ENCODE results near the gene GPR4.
"Not testable (repeated sequence)": the region's sequence is repeated elsewhere in the genome, so short reads cannot be mapped to it uniquely, and the experiment has no call there.

Gene GPR4

DNA sequence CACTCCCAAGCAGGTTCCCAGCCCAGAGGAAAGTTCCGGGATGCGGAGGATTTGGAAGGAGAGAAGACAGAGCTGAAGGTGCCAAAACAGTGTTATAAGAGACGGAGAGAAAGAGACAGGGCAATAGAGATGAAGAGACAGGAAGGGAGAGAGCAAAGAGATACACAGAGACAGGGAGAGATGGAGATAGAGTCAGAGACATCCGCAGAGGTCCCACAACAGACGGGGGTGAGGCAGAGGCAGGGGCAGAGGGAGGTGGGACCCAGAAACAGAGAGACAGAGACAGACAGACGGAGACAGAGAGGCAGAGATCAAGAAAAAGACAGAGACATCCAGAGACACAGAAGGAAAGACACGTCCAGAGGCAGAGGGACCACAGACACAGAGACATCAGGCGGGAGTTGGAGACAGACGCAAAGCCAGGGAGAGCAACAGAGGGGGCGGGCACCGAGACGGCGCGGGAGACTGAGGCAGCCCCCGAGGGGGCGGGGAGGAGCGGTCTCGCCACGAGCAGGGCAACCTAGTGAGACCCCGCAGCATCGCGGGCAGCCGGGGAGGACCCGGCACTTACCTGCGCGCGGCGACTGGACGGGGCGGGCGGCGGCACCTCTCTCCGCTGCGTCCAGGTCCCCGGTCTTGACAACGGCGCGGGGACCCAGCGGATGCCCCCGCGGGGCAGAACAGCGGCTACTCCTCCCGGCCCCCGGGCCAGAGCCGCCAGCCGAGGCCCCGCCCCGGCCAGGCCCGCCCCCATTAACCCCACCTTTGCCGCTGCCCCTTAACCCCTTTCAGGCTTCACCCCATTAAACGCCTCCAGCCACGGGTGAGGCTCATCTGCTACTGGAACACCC lies at the start of gene GPR4:
Gene GPR4 (minus strand): TSS at position 689 of the 851 bp plus-strand sequence. CDS start 10,346 bp downstream, outside the sequence.
- DNase-seq, result no peak

GRCh38 chr19:45650722-45651121 lies 48.7 kb upstream of the GPR4 start:
- DNase-seq, result no peak

DNA sequence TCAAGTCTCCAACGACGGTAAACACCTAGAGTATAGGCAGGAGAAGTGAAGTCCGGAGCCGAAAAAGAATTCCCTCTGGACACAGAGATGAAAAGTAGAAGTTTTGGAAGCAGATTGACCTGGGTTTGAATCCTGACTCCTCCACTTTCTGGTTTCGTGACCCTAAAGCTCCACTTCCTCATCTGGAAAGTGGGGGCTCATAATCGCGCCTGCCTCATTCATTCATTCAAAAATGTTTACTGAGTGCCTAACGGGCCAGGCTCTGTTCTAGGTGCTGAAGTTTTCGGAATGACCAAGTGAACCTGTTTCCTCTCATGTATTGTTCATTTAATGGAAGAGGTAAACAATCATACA lies 44.3 kb upstream of the GPR4 start:
- no peak for DNase-seq

DNA sequence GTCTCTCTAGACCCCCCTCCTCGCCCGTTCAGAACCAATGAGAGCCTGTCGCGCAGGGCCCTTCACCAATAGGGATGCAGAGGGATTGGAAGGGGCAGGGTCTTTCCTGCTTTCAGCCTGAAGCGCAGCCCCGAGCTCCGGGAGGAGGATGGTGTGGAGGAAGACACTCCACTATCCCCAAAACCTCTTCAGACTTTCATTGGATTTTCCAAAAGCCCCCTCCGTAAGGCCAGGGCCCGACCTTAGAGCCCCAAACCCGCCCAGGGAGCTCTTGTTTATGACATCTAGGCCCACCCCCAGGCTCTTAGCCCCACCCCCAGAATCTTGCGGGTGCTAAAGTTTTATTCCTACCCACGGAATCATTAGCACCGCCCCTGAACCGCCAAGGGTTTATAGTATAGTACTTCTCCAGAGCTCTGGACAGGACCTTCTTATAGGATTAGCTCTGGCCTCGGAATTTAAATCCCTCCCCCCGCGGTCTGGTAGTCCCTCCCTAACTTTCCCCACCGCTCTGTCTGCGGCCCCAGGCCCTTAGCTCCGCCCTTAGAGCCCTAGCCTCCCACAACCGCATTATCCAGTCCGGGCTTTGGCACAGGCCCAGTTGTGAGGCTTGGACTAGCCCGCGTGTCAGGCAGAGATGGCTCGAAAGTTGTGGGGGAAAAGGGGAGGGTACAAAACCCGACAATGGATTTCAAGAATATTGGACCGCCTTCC lies 43.8 kb upstream of the GPR4 start:
- DNase-seq, result peak; percentile 75

GRCh38 chr19:45645068-45645630 lies 43.1 kb upstream of the GPR4 start:
- DNase-seq, result no peak

GRCh38 chr19:45643927-45644771 lies 42.1 kb upstream of the GPR4 start:
- no peak for DNase-seq

DNA sequence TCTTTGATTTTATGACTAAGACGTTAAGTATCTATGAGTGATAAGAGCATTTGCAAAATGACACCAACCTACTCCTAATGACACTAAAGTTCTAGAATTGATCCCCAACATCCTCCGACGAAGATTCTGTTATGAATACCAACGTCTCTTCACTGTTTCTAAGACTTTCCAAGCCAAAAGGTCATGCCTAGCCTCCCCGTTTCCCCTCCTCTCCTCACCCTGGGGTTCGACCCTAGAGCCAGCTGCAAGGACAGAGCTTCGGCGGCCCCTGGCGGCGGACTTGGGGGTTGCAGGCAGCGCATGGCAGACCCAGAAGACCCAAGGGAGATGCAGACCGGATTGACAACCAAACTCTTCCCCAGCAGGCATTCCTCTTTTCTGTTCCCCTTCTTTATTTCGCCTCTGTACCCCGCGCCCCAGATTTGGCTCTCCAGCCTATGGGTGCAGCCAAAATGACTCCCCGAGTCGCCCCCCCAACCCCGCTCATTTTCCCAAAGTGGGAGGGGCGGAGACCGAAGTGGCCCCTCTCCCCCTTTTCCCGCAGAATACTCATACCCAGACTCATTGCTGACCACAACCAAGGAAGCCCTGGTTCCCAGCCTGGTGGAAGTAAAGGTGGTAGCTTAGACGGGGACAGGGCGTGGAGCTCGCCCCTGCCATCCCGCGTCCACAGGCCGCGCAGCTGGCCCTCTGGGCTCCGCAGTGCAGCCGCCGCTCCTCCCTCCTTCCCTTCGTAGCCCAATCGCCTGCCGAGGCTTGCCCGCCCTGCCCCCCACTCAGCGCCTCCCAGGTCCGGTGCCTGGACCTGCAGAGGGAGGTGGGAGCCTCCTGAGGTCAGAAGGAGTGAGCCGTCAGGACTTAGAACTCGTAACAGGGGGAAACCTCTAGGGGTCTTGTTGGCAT lies 41.3 kb upstream of the GPR4 start:
- DNase-seq, result peak; percentile 62

GRCh38 chr19:45641274-45642105 lies 39.5 kb upstream of the GPR4 start:
- DNase-seq, result peak; percentile 22

DNA sequence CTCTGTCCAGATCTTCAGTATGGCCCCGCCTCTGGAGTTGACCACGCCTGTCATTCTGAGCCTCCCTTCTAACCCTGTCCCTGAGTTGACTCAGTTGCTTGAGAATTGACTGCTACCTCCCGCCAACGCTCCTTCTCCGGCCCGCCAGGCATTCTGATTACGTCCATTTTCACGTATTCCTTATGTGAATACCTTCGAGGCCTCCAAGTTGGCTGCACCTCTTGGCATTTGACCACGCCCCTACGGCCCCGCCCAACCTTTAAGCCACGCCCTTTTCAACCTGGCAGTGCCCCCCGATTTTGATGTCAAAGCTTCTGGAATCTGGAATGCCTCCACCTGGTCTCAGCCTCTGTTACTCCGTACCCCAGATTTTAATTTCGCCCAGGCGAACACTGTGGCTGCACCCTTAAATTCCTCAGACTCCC lies 38.8 kb upstream of the GPR4 start:
- DNase-seq, result no peak

GRCh38 chr19:45638930-45639729 lies 37.1 kb upstream of the GPR4 start, which contains the start of gene EML2:
EML2 (minus strand) TSS chr19:45639397; CDS start chr19:45639376, 21 bp downstream.
- DNase-seq, result peak; percentile 36

DNA sequence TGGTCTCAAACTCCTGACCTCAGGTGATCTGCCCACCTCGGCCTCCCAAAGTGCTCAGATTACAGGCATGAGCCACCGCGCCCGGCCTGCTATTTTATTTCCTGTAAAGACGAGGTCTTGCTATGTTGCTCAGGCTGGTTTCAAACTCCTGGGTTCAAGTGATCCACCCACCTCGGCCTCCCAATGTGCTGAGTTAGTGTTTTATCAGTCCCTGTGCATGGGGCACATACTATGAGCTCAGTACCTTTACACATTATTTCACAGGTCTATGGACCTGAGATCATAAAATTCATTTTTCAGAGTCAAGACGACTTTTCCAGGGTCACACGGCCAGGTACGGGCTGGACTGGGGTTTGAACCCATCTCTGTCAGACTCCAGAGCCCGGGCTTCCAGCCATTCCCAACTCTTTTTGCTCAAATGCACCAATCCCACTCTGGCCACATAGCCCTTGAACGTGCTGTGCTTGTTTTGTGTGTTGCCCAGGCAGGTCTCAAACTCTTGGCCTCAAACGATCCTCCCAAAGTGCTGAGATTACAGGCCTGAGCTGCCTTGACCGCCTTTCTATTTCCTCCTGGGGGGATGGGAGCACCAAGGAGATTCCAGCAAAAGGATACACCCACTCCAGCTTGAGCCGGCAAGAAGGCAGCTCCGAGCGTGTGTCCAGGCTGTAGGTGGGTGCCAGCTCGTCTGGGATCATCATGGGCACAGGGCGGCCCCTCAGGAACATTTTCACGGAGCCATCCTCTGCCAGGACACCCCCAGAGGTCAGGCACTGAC lies 36.1 kb upstream of the GPR4 start:
- no peak for DNase-seq

DNA sequence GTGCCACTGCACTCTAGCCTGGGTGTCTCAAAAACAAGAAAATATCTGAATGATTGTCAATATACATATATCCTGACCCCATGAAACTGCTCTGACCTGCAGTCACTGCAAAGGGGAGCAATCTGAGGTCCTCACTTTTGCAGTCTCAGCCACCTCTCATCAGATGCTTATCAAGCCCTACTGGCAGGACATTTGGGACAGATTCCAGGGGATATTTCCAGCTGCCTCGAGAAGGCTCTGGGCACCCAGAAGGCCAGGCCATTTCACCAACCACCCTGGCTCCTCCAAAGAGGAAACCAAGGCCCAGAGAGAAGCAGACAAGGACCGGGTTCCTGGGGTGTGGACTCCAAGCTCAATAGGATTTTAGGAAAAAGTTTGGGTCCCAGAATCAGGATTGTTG lies 34.9 kb upstream of the GPR4 start:
- DNase-seq, result no peak

DNA sequence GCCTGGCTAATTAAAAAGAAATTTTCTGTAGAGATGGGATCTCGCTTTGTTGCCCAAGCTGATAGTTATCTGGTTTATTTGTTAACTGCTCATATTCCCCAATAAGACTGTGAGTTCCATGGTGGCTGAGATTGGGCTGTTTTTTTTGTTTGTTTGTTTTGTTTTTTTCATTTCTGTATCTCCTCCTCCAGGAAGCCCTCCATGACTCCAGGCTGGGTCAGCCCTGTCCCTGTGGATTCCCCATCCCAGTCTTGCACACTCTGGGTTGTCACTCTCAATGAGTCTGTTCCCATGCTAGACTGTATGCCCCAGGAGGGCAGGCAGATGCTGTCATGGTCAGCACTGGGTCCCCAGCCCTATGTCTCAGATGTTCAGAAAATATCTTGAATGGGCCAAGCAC lies 34.3 kb upstream of the GPR4 start:
- DNase-seq, result no peak

- no peak for DNase-seq
These were observed 30.6 kb upstream of the GPR4 start for GRCh38 chr19:45632468-45633196.

GRCh38 chr19:45630463-45630862 lies 28.5 kb upstream of the GPR4 start:
- no peak for DNase-seq

DNA sequence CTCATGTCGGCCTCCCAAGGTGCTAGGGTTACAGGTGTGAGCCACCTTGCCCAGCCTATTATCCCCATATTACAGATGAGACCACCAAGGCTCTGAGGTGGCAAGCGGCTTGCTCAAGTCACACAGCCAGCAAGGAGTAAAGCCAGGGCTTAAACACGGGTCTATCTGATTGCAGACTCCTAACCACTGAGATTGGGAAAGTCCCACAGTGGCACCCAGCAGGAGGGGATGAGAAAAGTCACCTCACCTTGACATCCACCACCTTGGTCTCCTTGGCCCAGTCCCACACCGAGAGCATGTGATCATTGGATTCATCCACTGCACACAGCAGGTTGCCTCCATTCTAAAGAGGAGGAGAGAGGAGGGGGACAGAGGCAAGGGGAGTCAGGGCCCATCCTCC lies 27.7 kb upstream of the GPR4 start:
- no peak for DNase-seq

DNA sequence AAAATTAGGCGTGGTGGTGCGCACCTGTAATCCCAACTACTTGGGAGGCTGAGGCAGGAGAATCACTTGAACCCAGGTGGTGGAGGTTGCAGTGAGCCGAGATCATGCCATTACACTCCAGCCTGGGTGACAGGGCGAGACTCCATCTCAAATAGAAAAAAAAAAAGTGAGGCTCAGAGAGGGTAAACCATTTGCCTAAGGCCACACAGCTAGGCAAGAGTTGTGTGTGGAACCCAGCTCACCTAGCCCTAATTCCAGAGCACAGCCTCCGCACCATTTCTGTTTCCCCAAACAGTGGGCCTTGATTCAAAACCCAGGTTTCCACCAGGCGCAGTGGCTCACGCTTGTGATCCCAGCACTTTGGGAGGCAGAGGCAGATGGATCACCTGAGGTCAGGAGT lies 26.2 kb upstream of the GPR4 start:
- DNase-seq, result not testable (repeated sequence)

GRCh38 chr19:45623984-45624383 lies 22.0 kb upstream of the GPR4 start:
- no peak for DNase-seq
